WERI-Rb-1 (cell line): ENCODE data around the gene ATP11A.
"Not testable (repeated sequence)": the region's sequence is repeated elsewhere in the genome, so short reads cannot be mapped to it uniquely, and the experiment has no call there.

Experiments
- DNase-seq: peaks from one replicate; pipeline ENCODE4 v3.0.0-alpha.2; 2020
- H3K27ac ChIP-seq: fragments of 250-450 bp; sonication (Bioruptor Pico); 2 replicates; pipeline ENCODE4 v1.5.1; 2020; ENCODE audit warnings: mild to moderate bottlenecking, moderate library complexity
- H3K27me3 ChIP-seq: fragments of 250-450 bp; sonication (Bioruptor Pico); 2 replicates; pipeline ENCODE4 v1.5.1; 2021; ENCODE audit warnings: mild to moderate bottlenecking, low read depth, moderate library complexity; ENCODE audit not compliant: insufficient read depth, severe bottlenecking
- H3K36me3 ChIP-seq: fragments of 250-450 bp; sonication (Bioruptor Pico); 2 replicates; pipeline ENCODE4 v1.5.1; 2020; ENCODE audit warnings: mild to moderate bottlenecking, moderate library complexity
- H3K4me3 ChIP-seq: 2 replicates; pipeline ENCODE4 v1.5.1; 2011; ENCODE audit warnings: low read depth, mild to moderate bottlenecking, control low read depth, low read length
- H3K9me3 ChIP-seq: fragments of 250-450 bp; sonication (Bioruptor Pico); 2 replicates; pipeline ENCODE4 v1.5.1; 2021; ENCODE audit warnings: mild to moderate bottlenecking, moderate library complexity; ENCODE audit not compliant: severe bottlenecking
- TF ChIP-seq, protein P1 (sequence below): IDR thresholded peaks from 2 replicates; pipeline ENCODE4 v1.5.1; 2011; ENCODE audit warnings: low read depth, mild to moderate bottlenecking, control low read depth, inconsistent platforms, low read length

The ATP11A gene

GRCh38 chr13:112679932-112680677, 9.7 kb upstream of the ATP11A start:
- Histone ChIP-seq H3K36me3 (no peaks in the 10 kb centered on the region), H3K27ac (no peak overlapping the region), H3K9me3 (peaks cover 6% of the 10 kb centered on the region), H3K4me3 (no peak overlapping the region), H3K27me3 (no peaks in the 10 kb centered on the region)
- no peak for DNase-seq
- TF ChIP-seq, protein P1, sequence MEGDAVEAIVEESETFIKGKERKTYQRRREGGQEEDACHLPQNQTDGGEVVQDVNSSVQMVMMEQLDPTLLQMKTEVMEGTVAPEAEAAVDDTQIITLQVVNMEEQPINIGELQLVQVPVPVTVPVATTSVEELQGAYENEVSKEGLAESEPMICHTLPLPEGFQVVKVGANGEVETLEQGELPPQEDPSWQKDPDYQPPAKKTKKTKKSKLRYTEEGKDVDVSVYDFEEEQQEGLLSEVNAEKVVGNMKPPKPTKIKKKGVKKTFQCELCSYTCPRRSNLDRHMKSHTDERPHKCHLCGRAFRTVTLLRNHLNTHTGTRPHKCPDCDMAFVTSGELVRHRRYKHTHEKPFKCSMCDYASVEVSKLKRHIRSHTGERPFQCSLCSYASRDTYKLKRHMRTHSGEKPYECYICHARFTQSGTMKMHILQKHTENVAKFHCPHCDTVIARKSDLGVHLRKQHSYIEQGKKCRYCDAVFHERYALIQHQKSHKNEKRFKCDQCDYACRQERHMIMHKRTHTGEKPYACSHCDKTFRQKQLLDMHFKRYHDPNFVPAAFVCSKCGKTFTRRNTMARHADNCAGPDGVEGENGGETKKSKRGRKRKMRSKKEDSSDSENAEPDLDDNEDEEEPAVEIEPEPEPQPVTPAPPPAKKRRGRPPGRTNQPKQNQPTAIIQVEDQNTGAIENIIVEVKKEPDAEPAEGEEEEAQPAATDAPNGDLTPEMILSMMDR, result 0 out of 2 replicates have a peak, but pooled peaks have one; percentile 4

GRCh38 chr13:112680741-112681360, 9.0 kb upstream of the ATP11A start:
- H3K4me3 ChIP-seq, result no peak overlapping the region
- TF ChIP-seq, protein P1, result no peak

DNA sequence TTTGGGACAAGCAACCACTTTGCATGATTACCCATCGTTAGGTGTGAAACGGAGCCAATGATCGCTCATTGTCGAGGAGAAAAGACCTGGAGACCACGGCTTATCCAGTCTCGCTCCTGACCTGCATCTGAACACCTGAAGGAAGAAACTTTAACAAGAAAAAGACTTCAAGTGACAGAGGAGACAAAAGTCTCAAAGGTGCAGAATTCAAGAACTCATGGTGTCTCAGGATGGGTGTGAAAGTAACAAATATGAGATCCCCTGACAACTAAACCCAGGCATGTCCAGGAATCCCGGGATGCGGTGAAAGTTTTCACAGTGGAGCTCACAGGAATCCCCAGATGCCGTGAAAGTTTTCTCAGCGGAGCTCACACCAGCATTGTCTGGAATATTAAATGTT, 6.3 kb upstream of the ATP11A start:
- H3K36me3 ChIP-seq, result no peaks in the 10 kb centered on the region
- no peak overlapping the region for H3K4me3 ChIP-seq
- no peak for DNase-seq
- peaks cover 4% of the 10 kb centered on the region for H3K9me3 ChIP-seq
- no peaks in the 10 kb centered on the region for H3K27me3 ChIP-seq
- TF ChIP-seq, protein P1, result no peak
- H3K27ac ChIP-seq, result no peak overlapping the region

More at GRCh38 chr13:112680741-112681360, 9.0 kb upstream of the ATP11A start:
- Histone ChIP-seq H3K36me3 (no peaks in the 10 kb centered on the region), H3K27ac (no peak overlapping the region), H3K9me3 (peaks cover 6% of the 10 kb centered on the region), H3K27me3 (no peaks in the 10 kb centered on the region)
- no peak for DNase-seq

DNA sequence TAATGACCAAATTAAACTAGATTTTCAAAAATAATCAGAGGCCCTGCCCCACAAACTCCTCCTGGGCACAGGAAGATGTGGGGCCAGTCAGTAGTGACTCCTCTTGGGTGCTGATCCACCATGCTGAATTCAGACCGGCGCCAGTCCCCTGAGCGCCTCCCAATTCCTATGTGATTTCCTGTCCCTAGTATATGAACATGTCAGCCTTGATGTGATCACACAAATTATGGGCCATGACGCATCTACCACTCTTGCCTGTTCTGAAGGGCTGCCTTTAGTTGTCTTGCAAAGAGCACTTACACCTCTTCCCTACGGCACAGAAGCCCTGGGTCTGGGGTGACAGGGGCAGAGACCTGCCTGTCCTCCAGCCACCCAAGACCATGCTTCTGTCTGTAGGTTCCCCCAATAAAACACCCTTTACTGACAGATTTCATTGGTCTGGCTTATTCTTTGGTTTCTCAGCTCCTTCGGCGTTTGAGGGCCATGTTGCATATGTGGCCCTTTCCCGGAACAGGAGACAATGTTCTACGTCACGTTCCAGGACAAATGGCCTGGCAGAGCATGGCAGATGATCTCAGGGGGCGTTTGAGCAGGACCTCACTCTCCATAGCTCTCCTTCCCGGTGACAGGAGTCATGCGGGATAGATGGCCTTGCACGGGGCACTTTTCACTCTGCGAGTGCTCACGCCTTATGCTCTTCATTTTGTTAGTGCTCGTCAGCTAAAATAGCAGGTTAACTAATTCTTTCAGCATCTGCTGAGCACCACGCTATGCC, 5.6 kb upstream of the ATP11A start:
- TF ChIP-seq, protein P1, result no peak
- H3K36me3 ChIP-seq, result no peaks in the 10 kb centered on the region
- no peak overlapping the region for H3K4me3 ChIP-seq
- H3K9me3 ChIP-seq, result no peaks in the 10 kb centered on the region
- no peak overlapping the region for H3K27ac ChIP-seq
- H3K27me3 ChIP-seq, result no peaks in the 10 kb centered on the region
- no peak for DNase-seq

DNA sequence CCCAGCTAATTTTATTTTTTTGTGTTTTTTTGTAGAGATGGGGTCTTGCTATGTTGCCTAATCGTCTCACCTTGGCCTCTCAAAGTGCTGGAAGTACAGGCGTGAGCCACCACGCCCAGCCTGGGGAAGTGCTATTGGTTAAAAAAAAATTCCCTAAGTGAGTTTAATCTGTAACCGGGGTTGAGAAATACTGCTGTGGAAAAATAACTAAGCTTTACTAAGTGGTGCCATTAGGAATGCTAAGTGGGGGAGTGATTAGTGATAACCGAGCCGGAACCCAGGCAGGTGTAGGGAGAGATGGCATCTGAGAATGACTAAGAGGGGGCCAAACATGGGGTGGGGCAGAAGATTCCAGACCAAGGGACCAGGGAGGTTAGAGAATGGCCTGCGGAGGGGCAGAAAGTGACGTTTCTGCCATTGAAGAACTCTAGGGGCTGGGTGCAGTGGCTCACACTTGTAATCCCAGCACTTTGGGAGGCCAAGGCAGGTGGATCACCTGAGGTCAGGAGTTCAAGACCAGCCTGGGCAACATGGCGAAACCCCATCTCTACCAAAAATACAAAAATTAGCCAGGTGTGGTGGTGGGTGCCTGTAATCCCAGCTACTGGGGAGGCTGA, 4.5 kb upstream of the ATP11A start:
- H3K36me3 ChIP-seq, H3K27me3 ChIP-seq, H3K27ac ChIP-seq, H3K9me3 ChIP-seq, H3K4me3 ChIP-seq, DNase-seq: not testable (repeated sequence)

DNA sequence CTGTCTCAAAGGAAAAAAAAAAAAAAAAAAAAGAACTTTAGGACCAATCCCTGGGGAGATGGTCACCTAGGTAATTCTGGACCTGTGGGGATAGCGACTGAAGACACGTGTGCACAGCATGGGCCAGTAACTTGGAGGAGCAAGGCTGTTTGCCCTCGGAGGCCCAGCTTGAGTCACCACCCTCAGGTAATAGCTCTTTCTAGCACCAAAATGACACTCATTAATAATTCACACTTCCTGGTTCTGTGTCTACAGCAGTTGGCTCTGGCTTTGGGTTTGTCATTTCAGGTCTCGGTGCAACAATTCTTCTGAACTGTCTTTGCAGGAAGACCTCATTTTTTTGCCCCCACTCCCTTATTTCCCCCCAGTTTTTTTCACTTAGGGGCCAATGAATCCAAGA, 3.9 kb upstream of the ATP11A start:
- Histone ChIP-seq H3K4me3 (no peak overlapping the region), H3K36me3 (no peaks in the 10 kb centered on the region; the same call in 1 of the 2 replicates), H3K27ac (no peak overlapping the region), H3K9me3 (no peaks in the 10 kb centered on the region), H3K27me3 (no peaks in the 10 kb centered on the region)
- DNase-seq, result no peak
- TF ChIP-seq, protein P1, result no peak
